NCI-H2171 (cell line): Measurements from ENCODE around the gene PAM16.

Source experiments
- DNase-seq: peaks from one replicate; lab custom pipeline; 2025; lab: John Stamatoyannopoulos, UW

The PAM16 gene

DNA sequence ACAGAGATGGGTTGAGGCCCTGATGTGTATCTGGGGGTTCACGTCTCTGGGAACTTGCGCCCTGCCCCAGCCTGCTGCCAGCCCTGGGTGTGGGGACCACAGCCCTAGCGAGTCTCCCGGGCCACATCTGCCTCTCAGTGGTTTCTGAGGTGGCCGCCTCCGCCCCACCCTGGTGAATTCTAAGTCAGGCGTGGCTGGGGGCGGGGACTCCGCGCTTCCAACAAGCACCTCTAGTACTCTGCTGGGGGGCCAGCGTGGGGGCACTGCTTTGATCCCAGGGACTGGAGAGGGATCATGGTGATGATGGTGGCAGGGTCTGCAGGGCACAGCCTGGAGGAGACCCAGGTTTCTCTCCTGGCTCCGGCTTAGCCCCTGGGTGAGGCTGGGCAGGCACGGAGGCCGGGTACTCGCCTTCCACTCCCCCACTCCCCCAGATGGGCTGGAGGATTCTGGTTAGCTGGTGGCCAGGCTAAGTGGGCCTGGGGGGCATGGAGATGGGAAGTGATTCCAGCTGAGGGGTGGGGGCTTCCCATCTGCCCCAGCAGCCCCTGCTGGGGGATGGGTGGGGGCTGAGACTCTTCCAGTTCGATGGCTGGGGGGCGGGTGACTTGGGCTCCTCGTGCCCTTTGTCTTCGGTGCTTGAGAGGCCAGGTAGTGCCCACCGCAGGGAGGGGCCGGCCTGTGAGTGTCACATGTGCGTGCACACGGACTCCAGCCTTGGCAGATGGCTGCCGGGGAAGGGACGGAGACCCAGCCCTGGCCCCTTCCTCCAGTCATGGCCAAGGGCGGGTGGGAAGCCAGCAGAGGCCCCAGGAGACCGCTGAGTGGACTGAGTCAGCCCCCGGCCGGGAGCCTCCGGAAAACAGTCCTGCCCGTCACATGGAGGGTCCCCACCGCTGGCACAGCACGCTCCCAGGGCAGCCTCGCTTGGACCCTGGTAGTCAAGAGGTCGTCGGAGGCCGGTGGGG is 31.4 kb downstream of the PAM16 start:
- no peak for DNase-seq

DNA sequence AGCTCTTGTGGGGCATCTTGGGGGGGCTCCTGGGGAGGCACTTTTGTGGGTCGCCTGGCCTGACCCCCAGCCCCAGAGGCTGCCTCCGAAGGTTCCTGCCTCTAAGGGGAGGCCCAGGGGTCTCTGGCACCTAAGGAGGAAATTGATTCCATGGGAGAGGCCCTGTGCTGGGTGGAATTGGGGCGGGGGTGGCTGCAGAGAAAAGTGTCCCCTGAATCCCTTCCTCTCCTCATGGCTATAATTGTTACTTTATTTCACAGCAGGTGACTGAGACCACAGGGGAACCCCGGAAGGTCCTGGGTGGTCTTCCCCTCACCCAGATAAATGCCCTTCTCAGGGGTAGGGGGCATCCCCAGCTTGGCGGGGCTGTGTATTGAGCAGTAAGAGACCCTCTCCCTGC is 32.2 kb downstream of the PAM16 start:
- DNase-seq: no peak

DNA sequence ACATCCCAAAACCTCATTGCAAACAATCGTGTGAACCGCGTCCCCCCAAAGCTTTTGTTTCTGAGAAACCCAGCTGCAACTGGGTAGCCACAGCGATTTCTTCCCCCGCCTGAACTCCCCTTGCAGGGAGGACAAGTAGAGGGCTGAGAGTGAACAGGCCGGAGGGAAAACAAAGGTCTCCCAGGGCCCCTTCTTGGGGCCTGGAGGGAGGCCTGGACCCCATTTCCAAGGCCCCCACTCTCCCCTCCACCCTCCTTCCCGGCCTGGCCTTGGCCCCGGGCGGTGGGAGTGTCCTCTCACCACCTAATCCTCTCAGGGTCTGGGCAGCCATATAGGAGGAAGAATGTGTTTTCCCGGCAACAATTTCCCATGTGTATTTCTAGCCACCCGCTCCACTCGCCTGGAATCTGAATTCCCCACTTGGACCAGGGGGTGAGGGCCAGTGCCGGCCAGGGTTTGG is 32.6 kb downstream of the PAM16 start:
- no peak for DNase-seq

DNA sequence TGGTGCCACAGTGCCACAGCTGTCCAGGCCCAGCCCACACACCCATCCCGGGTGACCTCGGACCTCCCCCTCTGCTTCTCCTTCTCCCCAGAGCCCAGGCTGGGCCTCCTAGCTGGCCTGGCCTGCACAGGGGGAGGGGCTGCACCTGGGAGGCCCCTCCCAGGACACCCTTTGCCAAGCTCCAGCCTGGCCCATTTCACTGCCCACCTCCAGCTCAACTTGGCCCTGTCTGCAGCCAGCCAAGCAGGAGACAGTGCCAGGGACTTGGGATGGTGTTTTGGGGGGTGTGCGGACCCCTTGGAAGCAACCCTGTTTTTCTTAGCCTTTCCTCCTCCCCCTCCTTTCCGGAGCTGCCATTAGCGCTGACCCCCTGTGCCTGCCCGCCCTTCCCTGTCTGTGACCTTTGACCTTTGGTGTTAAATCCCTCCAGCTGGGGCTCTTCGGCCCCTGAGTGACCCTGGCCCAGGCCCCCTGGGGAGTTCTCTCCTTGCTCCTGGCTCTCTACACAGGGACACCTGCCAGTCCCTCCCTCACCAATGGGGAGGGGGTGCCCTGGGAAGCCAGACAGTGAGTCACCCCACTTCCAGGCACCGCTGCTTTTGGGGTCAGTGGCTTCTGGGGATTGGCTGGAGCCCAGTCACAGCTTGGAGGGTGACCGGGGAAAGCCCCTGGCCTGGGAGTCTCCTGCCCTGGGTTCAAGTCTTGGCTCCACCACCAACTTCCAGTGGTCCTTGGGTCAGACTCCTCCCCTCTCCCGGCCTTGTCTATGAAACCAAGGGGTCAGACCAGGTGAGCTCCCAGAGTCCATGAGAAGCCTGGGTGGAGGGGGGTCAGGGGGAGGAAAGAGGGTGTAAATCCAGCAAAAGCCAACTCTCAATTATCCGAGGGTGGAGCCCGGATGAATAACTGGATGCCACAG is 33.3 kb downstream of the PAM16 start:
- DNase-seq: no peak

DNA sequence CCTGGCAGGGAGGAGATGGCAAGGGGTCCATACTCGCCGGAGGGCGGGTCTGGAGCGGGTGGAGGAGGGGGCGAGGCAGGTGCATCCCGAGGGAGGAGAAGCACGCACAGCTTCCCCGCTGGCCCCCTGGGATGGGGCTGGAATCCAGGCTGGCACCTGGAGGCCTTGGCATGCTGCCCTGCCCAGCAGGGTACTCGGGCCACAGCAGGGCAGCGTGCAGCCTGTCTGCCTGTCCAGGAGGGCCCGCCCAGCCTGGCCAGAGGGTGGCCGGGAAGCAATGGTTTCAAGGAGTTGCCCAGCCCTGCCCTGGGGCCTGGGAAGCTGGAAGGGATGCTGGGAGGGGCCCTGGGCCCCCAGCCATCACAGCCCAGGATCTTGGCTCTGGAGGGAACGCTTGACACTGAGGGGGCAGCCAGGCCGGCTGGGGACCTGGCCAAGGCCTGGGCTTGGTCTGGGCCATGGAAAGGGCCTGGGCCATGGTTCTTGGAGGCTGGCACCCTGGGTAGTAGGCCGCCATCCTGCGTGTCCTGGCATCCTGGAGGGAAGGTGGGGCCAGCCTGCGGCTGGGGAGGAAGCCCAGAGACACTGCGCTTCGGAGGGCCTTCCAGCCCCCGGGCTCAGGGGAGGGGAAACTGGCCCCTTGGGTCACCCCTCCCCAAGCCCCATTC is 34.1 kb downstream of the PAM16 start:
- peak; percentile 25 for DNase-seq

DNA sequence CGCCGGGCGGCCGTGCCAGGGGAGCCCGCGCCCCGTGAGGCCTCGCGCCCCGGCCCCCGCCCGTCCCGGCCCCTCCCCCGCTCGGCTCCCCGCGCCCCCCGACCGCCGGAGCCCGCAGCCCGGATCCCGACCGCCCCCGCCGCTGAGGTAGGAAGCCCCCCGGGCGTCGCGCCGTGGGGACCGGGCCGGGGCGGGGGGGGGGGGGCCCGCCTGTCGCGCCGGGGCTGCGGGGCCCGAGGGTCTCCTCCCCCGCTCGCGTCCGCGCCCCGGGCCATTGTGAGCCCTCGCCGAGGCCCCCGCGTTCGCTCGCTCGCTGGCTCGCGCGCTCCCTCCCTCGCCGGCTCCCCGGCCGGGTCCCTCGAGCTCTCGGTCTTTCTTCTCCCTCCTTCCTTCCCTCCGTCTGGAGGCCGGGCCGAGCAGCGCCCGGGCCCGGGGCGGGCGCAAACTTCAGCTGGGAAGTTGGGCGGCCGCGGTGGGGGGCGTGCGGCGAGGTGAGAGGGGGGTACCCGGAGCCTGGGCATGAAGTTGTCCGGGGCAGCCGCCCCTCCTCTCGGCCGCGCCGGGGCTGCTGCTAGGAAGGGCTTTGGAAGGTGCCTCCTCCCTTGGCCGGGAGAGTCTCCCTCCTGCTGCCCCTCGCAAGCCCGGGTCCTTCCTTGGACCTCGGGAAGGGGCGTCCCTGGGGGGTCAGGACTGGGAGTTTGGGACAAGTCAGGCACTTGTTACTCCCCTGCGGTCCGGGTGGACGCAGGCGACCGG is 34.8 kb downstream of the PAM16 start:
- DNase-seq: no peak

DNA sequence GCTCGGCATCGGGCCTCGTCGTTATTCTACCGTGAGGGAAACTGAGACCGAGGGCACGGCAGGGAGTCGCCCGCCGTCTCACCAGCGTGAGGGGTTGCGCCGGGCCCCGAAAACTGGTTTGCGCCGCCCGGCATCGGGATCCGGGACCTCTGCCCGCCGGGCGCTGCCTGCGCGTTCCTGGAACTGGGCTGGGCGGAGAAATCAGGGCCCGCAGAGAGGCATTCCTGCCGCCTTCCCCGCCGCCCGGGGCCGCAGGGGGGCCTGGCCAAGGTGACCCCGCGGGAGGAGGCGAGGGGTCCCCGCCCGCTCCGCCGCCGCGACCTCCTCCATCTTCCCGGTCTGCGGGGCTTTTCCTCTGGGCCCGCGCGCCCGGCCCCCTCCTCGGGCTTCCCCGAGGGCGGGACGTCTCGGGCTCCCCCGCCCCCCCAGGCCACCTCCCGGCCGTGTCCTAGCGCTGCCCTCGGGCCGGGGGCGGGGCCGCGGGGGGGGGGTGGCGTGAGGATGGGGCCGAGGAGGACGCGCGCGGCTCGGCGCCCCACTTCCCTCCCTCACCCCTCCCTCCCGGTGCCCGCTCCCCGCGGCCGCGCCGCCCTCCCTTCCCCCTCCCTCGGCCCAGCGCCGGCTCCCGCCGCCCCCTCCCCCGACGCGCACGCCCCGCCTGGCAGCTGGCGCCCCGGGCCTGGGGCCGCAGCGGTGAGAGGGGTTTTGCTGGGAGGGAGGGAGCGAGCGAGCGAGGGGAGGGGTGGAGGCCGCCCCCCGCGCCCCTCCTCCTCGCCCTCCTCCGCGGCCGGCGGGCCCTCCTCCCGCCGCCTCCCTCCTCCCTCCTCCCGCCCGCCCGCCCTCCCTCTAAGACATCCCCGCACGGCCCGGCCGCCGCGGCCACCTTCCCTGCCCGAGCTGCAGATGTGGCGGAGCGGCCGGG is 35.7 kb downstream of the PAM16 start, which contains the start of gene GLIS2:
GLIS2 (plus strand) TSS at position 882 of the 922 bp plus-strand sequence. CDS start 16,214 bp downstream, outside the sequence.
- peak; percentile 42 for DNase-seq

DNA sequence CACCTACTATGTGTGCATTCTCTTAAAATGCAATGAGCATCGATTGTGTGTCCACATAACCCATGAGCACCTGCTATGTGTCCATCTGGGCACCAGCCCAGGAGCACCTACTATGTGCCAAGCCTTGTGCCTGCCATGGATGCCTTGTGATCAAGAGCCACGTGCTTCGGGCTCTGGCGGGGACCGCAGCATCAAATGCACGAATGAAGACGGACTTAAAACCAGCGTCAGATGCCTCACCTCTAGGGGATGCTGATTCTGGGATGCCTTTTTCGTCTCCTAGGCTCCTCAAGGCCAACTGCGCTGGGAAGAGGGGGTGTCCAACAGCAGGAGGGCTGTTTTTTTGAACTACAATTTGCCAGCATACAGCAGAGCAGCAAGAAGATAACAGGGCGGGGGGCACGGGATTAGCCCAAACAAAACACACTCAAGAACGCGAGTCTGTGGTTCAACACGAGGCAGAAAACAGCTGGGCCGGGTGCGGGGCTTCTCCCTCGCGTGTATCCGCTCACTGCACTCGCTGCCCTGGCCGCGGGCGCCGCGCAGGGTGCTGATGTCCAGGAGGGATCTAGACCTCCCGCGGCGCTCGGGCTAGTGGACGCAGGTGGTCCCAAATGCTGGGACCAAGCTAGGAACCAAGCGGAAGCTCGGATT is 36.5 kb downstream of the PAM16 start:
- no peak for DNase-seq

DNA sequence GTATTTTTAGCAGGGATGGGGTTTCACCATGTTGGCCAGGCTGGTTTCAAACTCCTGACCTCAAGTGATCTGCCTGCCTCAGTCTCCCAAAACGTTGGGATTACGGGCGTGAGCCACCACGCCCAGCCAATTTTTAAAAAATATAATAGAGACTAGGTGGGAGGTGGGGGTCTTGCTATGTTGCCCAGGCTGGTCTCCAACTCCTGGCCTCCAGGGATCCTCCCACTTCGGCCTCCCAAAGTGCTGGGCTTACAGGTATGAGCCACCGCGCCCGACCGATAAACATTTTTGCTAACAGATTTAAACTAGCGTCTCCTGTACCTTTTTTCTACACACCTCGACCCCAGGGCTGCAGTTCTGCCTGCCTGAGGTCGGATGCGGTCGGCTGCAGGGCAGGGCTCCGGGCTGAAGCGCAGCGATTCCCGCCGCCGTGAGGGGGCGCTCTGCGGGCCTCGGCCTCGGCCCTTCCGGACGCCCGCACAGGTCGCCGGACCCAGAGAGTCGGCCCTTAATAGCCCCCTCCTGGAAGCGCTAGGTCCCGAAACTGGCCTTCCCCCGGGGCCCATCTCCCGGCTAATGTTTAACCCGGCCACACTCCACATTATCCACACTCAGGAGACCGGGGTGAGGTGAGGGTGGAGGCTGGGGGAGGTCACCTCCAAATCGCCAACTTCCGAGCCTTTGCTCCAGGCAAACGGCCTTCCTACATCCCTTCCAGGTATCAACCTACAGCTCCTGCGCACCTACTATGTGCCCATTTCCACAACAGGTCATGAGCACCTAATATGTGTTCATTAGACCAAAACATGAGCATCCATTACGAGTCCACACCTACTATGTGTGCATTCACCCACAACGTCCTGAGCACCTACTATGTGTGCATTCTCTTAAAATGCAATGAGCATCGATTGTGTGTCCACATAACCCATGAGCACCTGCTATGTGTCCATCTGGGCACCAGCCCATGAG is 37.3 kb downstream of the PAM16 start:
- no peak for DNase-seq

DNA sequence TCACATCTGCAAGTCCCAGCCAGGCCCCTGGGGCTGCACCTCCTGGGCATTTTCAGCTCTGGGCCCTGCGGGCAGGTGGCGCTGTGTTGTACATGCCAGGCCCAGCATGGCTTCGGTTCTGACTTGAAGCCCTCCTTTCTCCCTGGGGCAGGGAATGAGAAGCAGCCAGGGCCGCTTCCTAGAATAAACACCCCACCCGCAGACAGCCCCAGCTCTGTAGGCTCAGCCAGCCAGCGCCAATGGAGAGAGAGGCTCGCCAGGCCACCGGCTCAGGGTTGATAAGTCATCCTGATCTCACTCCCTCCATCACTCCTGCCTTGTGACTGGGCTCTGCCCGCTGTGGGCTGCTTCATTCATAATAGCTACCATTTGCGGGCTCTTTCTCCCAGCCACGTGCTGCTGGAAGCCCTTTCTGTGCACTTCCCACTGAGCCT is 41.3 kb downstream of the PAM16 start:
- DNase-seq: no peak

DNA sequence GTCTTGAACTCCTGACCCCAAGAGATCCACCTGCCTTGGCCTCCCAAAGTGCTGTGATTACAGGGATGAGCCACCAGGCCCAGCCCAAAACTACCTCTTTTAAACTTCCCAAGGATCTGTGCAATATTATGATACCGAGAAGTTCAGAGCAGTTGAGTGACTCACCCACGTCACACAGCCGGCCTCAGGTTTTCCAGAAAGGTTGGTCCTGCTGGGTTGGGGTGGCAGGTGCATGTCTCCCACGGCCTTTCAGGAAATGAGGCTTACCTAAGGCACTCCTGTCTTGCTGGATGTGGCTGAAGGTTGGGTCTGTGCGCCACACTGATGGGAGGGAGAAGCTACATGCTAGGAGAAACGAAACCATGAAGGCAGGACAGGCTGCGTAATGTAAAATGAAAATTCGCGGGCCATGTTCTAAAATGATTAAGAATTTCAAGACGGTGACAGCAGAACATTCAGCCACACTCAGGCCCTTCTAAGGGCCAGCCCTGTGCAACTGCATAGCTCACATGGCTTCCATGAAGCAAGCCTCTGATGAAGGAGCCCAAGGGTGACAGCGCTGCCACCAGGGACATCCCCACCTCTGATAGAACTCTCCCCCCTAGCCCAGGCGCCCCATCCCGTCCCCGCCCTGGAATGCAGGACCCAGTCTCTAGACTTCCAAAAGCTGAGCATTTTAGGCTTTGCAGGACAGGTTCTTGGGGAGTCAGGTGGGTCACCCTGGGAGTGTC is 41.9 kb downstream of the PAM16 start:
- no peak for DNase-seq

DNA sequence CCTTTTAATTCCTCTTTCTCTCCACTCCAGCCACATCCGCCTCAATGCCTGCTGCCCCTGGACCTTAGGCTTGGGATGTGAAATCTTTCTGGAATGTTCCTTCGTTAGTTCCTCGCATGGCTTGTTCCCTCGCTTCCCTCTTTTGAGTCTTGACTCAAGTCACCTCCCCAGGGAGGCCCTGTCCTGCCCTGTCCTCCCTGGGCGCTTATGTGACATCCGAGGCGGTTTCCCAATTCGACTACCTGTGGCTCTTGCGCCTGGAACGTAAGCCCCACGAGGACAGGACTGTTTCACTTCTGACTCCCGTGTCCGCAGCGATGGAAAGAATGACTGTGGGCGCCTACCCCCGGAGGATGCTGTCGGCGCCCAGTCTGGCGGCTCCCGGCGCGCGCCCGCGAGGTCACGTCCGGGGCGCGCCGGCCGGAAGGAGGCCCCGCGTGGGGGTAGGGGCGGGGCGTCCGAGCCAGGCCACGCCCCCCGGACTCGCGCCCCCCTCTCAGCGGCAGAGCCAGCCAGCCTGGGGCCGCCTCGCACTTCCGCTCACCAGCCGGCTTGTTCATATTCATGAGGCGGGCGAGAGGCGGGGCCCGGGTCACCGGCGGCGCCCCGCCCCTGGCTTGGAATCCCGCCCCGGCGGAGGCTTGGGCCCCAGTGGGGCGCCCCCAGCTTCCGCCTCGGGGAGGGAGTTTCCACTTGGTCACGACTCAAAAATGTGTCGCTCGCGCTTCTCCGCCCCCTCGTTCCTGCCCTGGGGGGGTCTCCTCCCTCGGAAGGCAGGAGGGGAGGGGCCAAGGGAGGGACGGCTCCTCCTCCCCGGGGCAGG is 43.7 kb downstream of the PAM16 start:
- DNase-seq: peak; percentile 75

DNA sequence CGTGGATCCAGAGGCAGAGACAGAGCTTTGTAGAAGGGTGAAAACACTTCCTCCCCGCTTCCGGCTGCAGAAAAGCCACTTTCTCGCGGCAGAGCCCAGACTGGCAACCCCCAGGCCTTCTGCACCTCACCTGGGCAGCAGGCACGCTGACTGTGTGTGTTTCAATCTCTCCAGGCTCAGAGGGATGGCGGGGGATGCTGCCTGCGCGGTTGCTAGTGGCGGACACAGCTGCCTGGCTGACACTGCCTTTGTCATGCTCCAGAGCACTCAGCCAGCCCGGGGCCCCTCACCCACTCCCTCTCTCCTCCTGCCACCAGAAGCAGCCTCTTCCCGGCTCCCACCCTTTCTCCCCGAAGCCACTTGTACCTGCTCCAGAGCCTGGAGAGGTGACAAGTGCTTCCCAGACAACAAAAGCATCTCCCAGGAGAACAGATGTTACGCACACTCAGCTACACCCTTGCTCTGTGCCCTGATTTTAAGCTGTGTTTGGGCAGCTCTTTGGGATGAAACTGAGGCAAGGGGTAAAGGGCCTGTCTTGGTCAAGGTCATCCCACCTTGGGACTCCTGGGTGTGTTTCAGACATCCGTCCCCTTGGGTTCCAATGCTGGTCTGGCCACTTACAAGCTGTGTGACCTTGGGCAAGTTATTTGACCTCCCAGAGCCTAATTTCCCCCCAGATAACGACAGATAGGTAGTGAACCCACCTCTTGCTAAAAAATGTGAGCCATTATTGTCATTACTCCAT is 44.5 kb downstream of the PAM16 start:
- peak; percentile 67 for DNase-seq

DNA sequence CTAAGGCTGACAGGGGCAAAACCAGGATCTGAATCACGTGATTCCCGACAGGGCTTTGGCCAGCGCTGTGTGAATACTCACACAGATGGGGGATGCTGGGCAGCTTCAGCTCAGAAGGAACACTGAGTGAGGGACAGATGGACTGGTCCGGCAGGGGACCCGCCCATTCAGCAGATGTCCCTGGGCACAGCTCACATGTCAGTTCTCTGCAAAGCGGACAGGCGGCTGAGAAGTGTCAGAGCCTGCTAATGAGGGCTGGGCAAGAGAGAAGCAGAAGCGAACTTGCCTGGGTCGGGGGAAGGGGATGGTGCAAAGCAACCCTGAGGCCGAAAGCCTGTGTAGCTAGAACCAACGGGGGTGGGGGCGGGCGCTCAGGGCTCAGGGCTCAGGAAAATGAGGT is 47.1 kb downstream of the PAM16 start:
- DNase-seq: no peak

DNA sequence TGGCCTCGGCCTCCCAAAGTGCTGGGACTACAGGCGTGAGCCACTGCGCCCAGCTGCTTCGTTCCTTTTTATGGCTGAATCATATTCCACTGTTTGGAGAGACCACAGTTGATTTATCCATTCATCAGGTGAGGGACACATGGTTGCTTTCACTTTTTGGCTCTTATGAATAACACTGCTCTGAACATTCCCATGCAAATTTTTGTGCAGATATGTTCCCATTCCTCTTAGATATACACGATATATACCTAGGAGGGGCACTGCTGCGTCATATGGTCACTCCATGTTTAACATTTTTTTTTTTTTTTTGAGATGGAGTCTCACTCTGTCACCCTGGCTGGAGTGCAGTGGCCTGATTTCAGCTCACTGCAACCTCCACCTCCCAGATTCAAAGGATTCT is 49.2 kb downstream of the PAM16 start:
- no peak for DNase-seq

DNA sequence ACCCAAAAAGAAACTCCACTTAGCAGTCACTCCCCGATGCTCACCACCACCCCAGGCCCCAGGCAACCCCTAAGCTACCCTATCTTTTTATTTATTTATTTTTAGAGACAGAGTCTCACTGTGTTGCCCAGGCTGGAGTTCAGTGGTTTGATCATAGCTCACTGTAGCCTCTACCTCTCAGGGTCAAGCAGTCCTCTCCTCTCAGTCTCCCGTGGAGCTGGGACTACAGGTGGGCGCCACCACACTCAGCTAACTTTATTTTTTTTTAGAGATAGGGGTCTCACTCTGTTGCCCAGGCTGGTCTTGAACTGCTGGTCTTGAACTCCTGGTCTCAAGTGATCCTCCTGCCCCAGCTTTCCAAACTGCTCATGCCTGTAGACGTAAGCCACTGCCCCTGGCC is 49.9 kb downstream of the PAM16 start:
- no peak for DNase-seq
